GM12878 (cell line): ENCODE data around the gene TBXA2R.

Source experiments
- BHLHE40 ChIP-seq, 2 experiments: fragments of 450-650 bp in 1 of 2; IDR thresholded peaks; 2 replicates each; pipeline ENCODE4 v1.6.1; 2011 to 2017; ENCODE audit warnings: low read depth in 2 of 2, borderline replicate concordance in 1 of 2, improper control_type of control experiment in 1 of 2, low read length in 1 of 2, mild to moderate bottlenecking in 1 of 2
- CTCF ChIP-seq, 3 experiments: IDR thresholded peaks in 2 of 3; conservative IDR thresholded peaks in 1 of 3; 2 replicates each; pipeline ENCODE4 v1.5.1; 2011; ENCODE audit warnings: low read depth in 3 of 3, low read length in 3 of 3, mild to moderate bottlenecking in 3 of 3, control low read depth in 2 of 3, moderate library complexity in 2 of 3, inconsistent platforms in 1 of 3, mixed read lengths in 1 of 3; ENCODE audit not compliant: control insufficient read depth in 2 of 3, insufficient read depth in 1 of 3; ENCODE audit errors: extremely low read depth in 1 of 3
- E4F1 ChIP-seq: fragments of 450-650 bp; IDR thresholded peaks from 2 replicates; pipeline ENCODE4 v1.6.1; 2018; ENCODE audit warnings: borderline replicate concordance, mild to moderate bottlenecking; ENCODE audit not compliant: partially characterized antibody
- EGR1 ChIP-seq, 2 experiments: IDR thresholded peaks; 1 replicate in 1 of 2; 2 replicates in 1 of 2; pipeline ENCODE4 v1.6.1; 2011 to 2012; ENCODE audit warnings: low read depth in 2 of 2, low read length in 2 of 2, borderline replicate concordance in 1 of 2, mild to moderate bottlenecking in 1 of 2, moderate library complexity in 1 of 2
- JUNB ChIP-seq: IDR thresholded peaks from 2 replicates; pipeline ENCODE4 v1.6.1; 2016; ENCODE audit warnings: antibody characterized with exemption, mild to moderate bottlenecking
- POLR2AphosphoS5 ChIP-seq: IDR thresholded peaks from 2 replicates; pipeline ENCODE4 v1.6.1; 2011; ENCODE audit warnings: mild to moderate bottlenecking, low read length, inconsistent platforms
- PRDM15 ChIP-seq: fragments of 450-650 bp; formaldehyde crosslinking; IDR thresholded peaks from 2 replicates; pipeline ENCODE4 v1.4.0; 2020; ENCODE audit warnings: mild to moderate bottlenecking, moderate library complexity
- SUPT20H ChIP-seq: IDR thresholded peaks from 2 replicates; pipeline ENCODE4 v1.6.1; 2011; ENCODE audit warnings: low read depth, mild to moderate bottlenecking, low read length, moderate library complexity, borderline replicate concordance; ENCODE audit not compliant: control insufficient read depth

GRCh38 chr19:3645726-3646125, 39.1 kb upstream of the TBXA2R start:
- TF ChIP-seq EGR1 (IDR thresholded peaks at IDR 0.05; ENCODE audit: borderline replicate concordance in 1 of 2, low read depth in 2 of 2, low read length in 2 of 2) (no peak), E4F1 (no peak), CTCF (IDR thresholded peaks at IDR 0.05 in 2 of 3, conservative IDR thresholded peaks at IDR 0.05 in 1 of 3; ENCODE audit: control insufficient read depth in 2 of 3, extremely low read depth in 1 of 3, insufficient read depth in 1 of 3, low read depth in 3 of 3, low read length in 3 of 3) (no peak), POLR2AphosphoS5 (no peak), BHLHE40 (IDR thresholded peaks at IDR 0.05; ENCODE audit: borderline replicate concordance in 1 of 2, low read depth in 2 of 2, low read length in 1 of 2) (no peak), JUNB (no peak), PRDM15 (CRISPR knock-in tag) (no peak), SUPT20H (no peak)
